ENCODE data around the gene SCUBE2.

- TF ChIP-seq CTCF (IDR thresholded peaks at IDR 0.05) (no peak), POLR2A (IDR thresholded peaks at IDR 0.05) (no peak)
Measured at GRCh38 chr11:9049959-9050358, 41.4 kb downstream of the SCUBE2 start.
